ENCODE results near the gene TMEM38A.
A peak's percentile ranks its signal among the peaks of the same experiment; 100 is the strongest.

TMEM38A gene

DNA sequence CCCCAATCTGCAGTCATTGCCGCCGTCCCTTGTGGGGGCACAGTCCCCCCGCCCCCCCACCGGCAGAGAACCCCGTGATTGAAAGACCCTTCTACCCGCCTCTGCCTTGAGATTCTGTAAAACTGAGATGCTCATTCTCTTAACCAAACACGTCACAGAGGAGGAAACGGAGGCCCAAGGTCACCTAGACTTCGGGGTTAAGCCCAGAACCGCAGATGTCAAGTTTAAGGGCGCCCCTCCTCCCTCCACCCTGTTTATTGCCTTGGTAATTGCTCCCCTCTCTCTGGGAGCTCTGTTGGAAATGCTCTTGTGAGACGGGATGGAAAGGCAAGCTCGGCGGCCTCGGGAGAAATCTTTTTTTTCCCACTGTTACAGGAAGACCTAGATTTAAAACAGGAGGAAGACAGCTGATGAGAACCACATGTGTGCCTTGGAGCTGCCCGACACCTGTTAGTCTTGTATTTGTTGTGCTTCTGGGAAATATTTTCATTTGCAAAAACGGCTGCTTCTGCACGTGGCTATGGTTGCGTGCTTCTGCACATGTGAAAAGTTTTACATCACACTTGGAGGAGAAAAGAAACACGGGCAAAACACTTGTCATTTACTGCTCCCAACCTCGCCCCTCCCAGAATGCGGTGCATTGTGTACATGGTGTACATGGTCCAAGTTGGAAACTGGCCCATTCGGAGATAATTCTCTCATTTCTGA, 31.8 kb upstream of the TMEM38A start:
- DNase-seq, result peak; percentile 76
- Histone ChIP-seq H3K4me1 (ENCODE audit: low read length) (peaks cover 34% of the 10 kb centered on the region), H3F3A (ENCODE audit: insufficient read depth, low read length) (peaks cover 33% of the 10 kb centered on the region), H2AFZ (ENCODE audit: low read length) (peak overlapping the region; percentile 88; the same call in 1 of the 2 replicates), H3K4me3 (ENCODE audit: low read length) (peak overlapping the region; percentile 96), H3K4me2 (ENCODE audit: low read depth, low read length) (peak overlapping the region; percentile 84), H3K36me3 (replicated peaks; ENCODE audit: insufficient read depth, low read length) (no peaks in the 10 kb centered on the region; the same call in 1 of the 2 replicates), H3K9me2 (replicated peaks; ENCODE audit: insufficient read depth, low read length) (no peaks in the 10 kb centered on the region), H3K27ac (ENCODE audit: low read length) (peak overlapping the region; percentile 95), H3K79me2 (ENCODE audit: low read length) (peaks cover 60% of the 10 kb centered on the region), H3K9me3 (replicated peaks; ENCODE audit: insufficient read depth, low read length) (no peaks in the 10 kb centered on the region), H4K20me1 (ENCODE audit: insufficient read depth, low read length) (peaks cover 20% of the 10 kb centered on the region), H3K27me3 (replicated peaks; ENCODE audit: insufficient read depth, low read length) (no peaks in the 10 kb centered on the region), H3K9ac (ENCODE audit: low read length) (peak overlapping the region; percentile 100)
- TF ChIP-seq, protein P1, sequence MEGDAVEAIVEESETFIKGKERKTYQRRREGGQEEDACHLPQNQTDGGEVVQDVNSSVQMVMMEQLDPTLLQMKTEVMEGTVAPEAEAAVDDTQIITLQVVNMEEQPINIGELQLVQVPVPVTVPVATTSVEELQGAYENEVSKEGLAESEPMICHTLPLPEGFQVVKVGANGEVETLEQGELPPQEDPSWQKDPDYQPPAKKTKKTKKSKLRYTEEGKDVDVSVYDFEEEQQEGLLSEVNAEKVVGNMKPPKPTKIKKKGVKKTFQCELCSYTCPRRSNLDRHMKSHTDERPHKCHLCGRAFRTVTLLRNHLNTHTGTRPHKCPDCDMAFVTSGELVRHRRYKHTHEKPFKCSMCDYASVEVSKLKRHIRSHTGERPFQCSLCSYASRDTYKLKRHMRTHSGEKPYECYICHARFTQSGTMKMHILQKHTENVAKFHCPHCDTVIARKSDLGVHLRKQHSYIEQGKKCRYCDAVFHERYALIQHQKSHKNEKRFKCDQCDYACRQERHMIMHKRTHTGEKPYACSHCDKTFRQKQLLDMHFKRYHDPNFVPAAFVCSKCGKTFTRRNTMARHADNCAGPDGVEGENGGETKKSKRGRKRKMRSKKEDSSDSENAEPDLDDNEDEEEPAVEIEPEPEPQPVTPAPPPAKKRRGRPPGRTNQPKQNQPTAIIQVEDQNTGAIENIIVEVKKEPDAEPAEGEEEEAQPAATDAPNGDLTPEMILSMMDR (IDR thresholded peaks at IDR 0.05; ENCODE audit: low read length), result no peak
- TF ChIP-seq EZH2 (optimal IDR thresholded peaks at IDR 0.05; ENCODE audit: low read depth, low read length), result no peak
- TF ChIP-seq EZH2phosphoT487 (IDR thresholded peaks at IDR 0.05; ENCODE audit: low read length), result no peak

DNA sequence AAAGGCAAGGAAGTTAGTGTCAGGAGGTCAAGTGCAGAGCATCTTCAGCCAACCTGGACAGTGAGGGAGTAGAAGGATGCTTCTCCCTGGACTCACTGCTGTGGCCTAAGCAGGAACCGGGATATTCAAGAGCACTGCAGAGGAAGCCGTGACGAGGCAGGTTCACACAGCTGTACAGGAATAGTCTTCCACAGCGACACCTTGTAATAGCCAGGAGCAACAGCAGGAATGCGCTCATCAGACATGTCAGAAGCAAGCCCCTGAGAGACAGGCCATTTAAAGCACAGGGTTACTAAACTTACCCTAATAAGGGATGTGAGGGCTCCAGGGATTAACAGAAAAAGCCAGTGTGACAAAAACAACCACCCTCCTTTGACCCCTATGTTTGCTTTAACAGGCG, 29.5 kb upstream of the TMEM38A start:
- Histone ChIP-seq H2AFZ (ENCODE audit: low read length) (no peak overlapping the region), H3K4me1 (ENCODE audit: low read length) (peaks cover 15% of the 10 kb centered on the region), H3K9me3 (replicated peaks; ENCODE audit: insufficient read depth, low read length) (no peaks in the 10 kb centered on the region), H3K36me3 (replicated peaks; ENCODE audit: insufficient read depth, low read length) (no peaks in the 10 kb centered on the region; the same call in 1 of the 2 replicates), H3K9ac (ENCODE audit: low read length) (no peak overlapping the region), H3K4me2 (ENCODE audit: low read depth, low read length) (no peak overlapping the region), H3K9me2 (replicated peaks; ENCODE audit: insufficient read depth, low read length) (no peaks in the 10 kb centered on the region), H3K4me3 (ENCODE audit: low read length) (no peak overlapping the region), H4K20me1 (ENCODE audit: insufficient read depth, low read length) (peaks cover 2% of the 10 kb centered on the region; the same call in 1 of the 2 replicates), H3K27me3 (replicated peaks; ENCODE audit: insufficient read depth, low read length) (no peaks in the 10 kb centered on the region), H3K79me2 (ENCODE audit: low read length) (peaks cover 50% of the 10 kb centered on the region), H3K27ac (ENCODE audit: low read length) (no peak overlapping the region), H3F3A (ENCODE audit: insufficient read depth, low read length) (peaks cover 25% of the 10 kb centered on the region)
- DNase-seq, result no peak
- no peak for TF ChIP-seq EZH2 (optimal IDR thresholded peaks at IDR 0.05; ENCODE audit: low read depth, low read length)
- no peak for TF ChIP-seq EZH2phosphoT487 (IDR thresholded peaks at IDR 0.05; ENCODE audit: low read length)

DNA sequence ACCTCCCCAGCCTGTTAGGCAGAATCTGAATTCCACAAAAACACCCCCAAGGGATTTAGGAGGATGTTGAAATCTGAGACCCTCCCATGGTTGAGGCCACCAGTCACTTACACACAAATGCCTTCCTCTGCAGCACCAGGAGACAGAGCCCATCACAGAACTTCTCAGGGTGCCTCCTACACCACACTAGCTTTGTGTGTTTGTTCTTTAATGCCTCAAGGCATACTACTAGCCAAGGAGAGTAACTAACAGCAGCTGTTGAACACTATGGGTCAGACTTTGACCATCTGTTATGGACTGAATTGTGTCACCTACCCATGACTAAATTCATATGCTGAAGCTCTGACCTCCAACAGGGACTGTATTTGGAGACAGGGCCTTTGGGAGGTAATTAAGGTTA, 23.4 kb upstream of the TMEM38A start:
- Histone ChIP-seq H3F3A (ENCODE audit: insufficient read depth, low read length) (no peaks in the 10 kb centered on the region), H3K9me2 (replicated peaks; ENCODE audit: insufficient read depth, low read length) (no peaks in the 10 kb centered on the region), H4K20me1 (ENCODE audit: insufficient read depth, low read length) (no peaks in the 10 kb centered on the region), H3K4me2 (ENCODE audit: low read depth, low read length) (no peak overlapping the region), H3K4me3 (ENCODE audit: low read length) (no peak overlapping the region), H3K9me3 (replicated peaks; ENCODE audit: insufficient read depth, low read length) (no peaks in the 10 kb centered on the region), H3K27me3 (replicated peaks; ENCODE audit: insufficient read depth, low read length) (no peaks in the 10 kb centered on the region), H3K9ac (ENCODE audit: low read length) (no peak overlapping the region), H3K4me1 (ENCODE audit: low read length) (no peaks in the 10 kb centered on the region), H3K36me3 (replicated peaks; ENCODE audit: insufficient read depth, low read length) (no peaks in the 10 kb centered on the region; the same call in none of the 2 replicates), H3K27ac (ENCODE audit: low read length) (no peak overlapping the region), H3K79me2 (ENCODE audit: low read length) (peaks cover 80% of the 10 kb centered on the region), H2AFZ (ENCODE audit: low read length) (no peak overlapping the region)
- DNase-seq, result no peak
- no peak for TF ChIP-seq EZH2phosphoT487 (IDR thresholded peaks at IDR 0.05; ENCODE audit: low read length)
- TF ChIP-seq, protein P1 (IDR thresholded peaks at IDR 0.05; ENCODE audit: low read length), result no peak
- TF ChIP-seq EZH2 (optimal IDR thresholded peaks at IDR 0.05; ENCODE audit: low read depth, low read length), result no peak

DNA sequence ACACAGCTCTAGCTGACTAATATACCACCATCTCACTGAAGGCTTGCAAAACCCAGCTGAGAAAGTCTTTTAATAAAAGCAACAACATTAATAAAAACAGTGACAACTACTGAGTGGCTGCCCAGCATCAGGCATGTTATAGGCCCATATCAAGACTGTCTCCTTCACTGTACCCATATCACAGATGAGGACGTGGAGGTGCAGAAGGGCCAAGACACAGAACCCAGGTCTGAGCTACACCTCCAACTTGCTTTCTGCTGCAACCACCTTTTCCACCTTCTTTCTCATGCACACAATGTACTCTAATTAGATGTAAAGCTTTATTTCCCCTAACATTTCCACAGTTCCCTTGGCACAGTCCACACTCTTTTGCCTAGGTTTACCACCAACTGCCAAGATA, 22.3 kb upstream of the TMEM38A start:
- Histone ChIP-seq H4K20me1 (ENCODE audit: insufficient read depth, low read length) (no peaks in the 10 kb centered on the region), H3K27me3 (replicated peaks; ENCODE audit: insufficient read depth, low read length) (no peaks in the 10 kb centered on the region), H3K4me2 (ENCODE audit: low read depth, low read length) (no peak overlapping the region), H2AFZ (ENCODE audit: low read length) (no peak overlapping the region), H3K36me3 (replicated peaks; ENCODE audit: insufficient read depth, low read length) (no peaks in the 10 kb centered on the region; the same call in 1 of the 2 replicates), H3K9ac (ENCODE audit: low read length) (no peak overlapping the region), H3K79me2 (ENCODE audit: low read length) (peaks cover 85% of the 10 kb centered on the region), H3K4me3 (ENCODE audit: low read length) (no peak overlapping the region), H3F3A (ENCODE audit: insufficient read depth, low read length) (no peaks in the 10 kb centered on the region), H3K4me1 (ENCODE audit: low read length) (no peaks in the 10 kb centered on the region), H3K9me3 (replicated peaks; ENCODE audit: insufficient read depth, low read length) (no peaks in the 10 kb centered on the region), H3K9me2 (replicated peaks; ENCODE audit: insufficient read depth, low read length) (no peaks in the 10 kb centered on the region), H3K27ac (ENCODE audit: low read length) (no peak overlapping the region)
- TF ChIP-seq EZH2 (optimal IDR thresholded peaks at IDR 0.05; ENCODE audit: low read depth, low read length), result no peak
- no peak for TF ChIP-seq EZH2phosphoT487 (IDR thresholded peaks at IDR 0.05; ENCODE audit: low read length)
- TF ChIP-seq, protein P1 (IDR thresholded peaks at IDR 0.05; ENCODE audit: low read length), result no peak
- no peak for DNase-seq
